HEK293T (cell line): Measurements from ENCODE around the gene GMPR.

Experiments
- CTCF ChIA-PET: fragments of 350-600 bp; formaldehyde crosslinking; extraction: SDS; loops from one replicate; lab custom pipeline; 2021; ENCODE audit warnings: antibody characterized with exemption, inconsistent platforms; lab: Yijun Ruan, JAX
- POLR2A ChIA-PET: fragments of 350-600 bp; formaldehyde crosslinking; extraction: SDS; loops from one replicate; lab custom pipeline; 2020; ENCODE audit warnings: antibody characterized with exemption, inconsistent platforms; lab: Yijun Ruan, JAX
- DNase-seq: peaks from one replicate; pipeline ENCODE4 v3.0.0; 2012; ENCODE audit warnings: mixed read lengths; ENCODE audit errors: extremely low spot score
- ARNT ChIP-seq: fragments of 450-650 bp; IDR thresholded peaks from 2 replicates; pipeline ENCODE4 v1.6.1; 2017; ENCODE audit warnings: mild to moderate bottlenecking
- BHLHE40 ChIP-seq: fragments of 450-650 bp; IDR thresholded peaks from 2 replicates; pipeline ENCODE4 v1.6.1; 2016; ENCODE audit warnings: mild to moderate bottlenecking, moderate library complexity, borderline replicate concordance
- CTBP1 ChIP-seq: fragments of 450-650 bp; IDR thresholded peaks from 2 replicates; pipeline ENCODE4 v1.6.1; 2016; ENCODE audit warnings: borderline replicate concordance
- ELF4 ChIP-seq: fragments of 450-650 bp; IDR thresholded peaks from 2 replicates; pipeline ENCODE4 v1.6.1; 2017; ENCODE audit warnings: antibody characterized with exemption
- FOXA1 ChIP-seq: fragments of 450-650 bp; IDR thresholded peaks from 2 replicates; pipeline ENCODE4 v1.6.1; 2016; ENCODE audit warnings: mild to moderate bottlenecking
- FOXK2 ChIP-seq: fragments of 450-650 bp; IDR thresholded peaks from 2 replicates; pipeline ENCODE4 v1.6.1; 2016; ENCODE audit warnings: mild to moderate bottlenecking
- FOXM1 ChIP-seq: fragments of 450-650 bp; IDR thresholded peaks from 2 replicates; pipeline ENCODE4 v1.6.1; 2017; ENCODE audit warnings: mild to moderate bottlenecking, borderline replicate concordance
- HDGF ChIP-seq: fragments of 450-650 bp; IDR thresholded peaks from 2 replicates; pipeline ENCODE4 v1.6.1; 2017; ENCODE audit warnings: antibody characterized with exemption, borderline replicate concordance
- L3MBTL2 ChIP-seq: fragments of 450-650 bp; conservative IDR thresholded peaks from 2 replicates; pipeline ENCODE4 v1.6.1; 2016; ENCODE audit warnings: mild to moderate bottlenecking
- LEF1 ChIP-seq: fragments of 450-650 bp; IDR thresholded peaks from 2 replicates; pipeline ENCODE4 v1.6.1; 2017; ENCODE audit warnings: mild to moderate bottlenecking, borderline replicate concordance
- NFRKB ChIP-seq: fragments of 450-650 bp; IDR thresholded peaks from 2 replicates; pipeline ENCODE4 v1.6.1; 2016; ENCODE audit warnings: mild to moderate bottlenecking, moderate library complexity
- SP1 ChIP-seq: fragments of 450-650 bp; IDR thresholded peaks from 2 replicates; pipeline ENCODE4 v1.6.1; 2017
- SUZ12 ChIP-seq: fragments of 450-650 bp; IDR thresholded peaks from 2 replicates; pipeline ENCODE4 v1.6.1; 2016; ENCODE audit warnings: mild to moderate bottlenecking
- TARDBP ChIP-seq: fragments of 450-650 bp; IDR thresholded peaks from 2 replicates; pipeline ENCODE4 v1.6.1; 2016
- ZNF384 ChIP-seq: fragments of 450-650 bp; IDR thresholded peaks from 2 replicates; pipeline ENCODE4 v1.6.1; 2016
- TF ChIP-seq, protein P1 (sequence below): fragments of 450-650 bp; IDR thresholded peaks from 2 replicates; pipeline ENCODE4 v1.6.1; 2016

GMPR gene

DNA sequence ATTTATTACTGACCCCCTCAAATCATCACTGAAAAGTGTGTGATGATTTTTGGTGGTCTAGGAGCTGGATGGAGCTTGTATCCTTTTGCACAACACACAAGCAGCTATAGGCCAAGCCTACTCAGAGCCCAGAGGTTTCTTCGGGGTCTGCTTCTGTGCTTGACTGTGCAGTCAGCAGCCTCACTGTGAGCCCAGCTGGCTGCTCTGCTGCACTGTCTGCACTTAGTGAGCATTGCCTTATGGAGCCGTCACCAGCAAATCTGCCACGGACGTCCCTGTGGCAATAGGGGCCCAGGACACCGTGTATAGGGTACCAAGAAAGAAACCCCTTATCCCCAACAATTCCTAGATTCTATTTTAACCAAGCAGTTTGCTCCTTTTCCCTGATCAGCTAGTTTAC, 38.6 kb upstream of the GMPR start:
- ChIA-PET POLR2A (interaction anchor here (0.8 kb wide), 1 partner anchor 802 kb away, joined by 3 read pairs; no protein-coding TSS in a partner anchor), CTCF (interaction anchor here (0.6 to 1.5 kb wide), 3 partner anchors 14 to 71 kb away, joined by 4 to 7 read pairs (median 7); partner anchors contain the start of gene MYLIP)
- no peak for DNase-seq
- no peak for TF ChIP-seq ELF4
- TF ChIP-seq FOXK2 = no peak
- TF ChIP-seq NFRKB = no peak
- TF ChIP-seq L3MBTL2 = no peak
- no peak for TF ChIP-seq CTBP1
- TF ChIP-seq SUZ12 = no peak
- no peak for TF ChIP-seq HDGF
- no peak for TF ChIP-seq ARNT
- TF ChIP-seq TARDBP = no peak
- no peak for TF ChIP-seq BHLHE40
- TF ChIP-seq, protein P1, sequence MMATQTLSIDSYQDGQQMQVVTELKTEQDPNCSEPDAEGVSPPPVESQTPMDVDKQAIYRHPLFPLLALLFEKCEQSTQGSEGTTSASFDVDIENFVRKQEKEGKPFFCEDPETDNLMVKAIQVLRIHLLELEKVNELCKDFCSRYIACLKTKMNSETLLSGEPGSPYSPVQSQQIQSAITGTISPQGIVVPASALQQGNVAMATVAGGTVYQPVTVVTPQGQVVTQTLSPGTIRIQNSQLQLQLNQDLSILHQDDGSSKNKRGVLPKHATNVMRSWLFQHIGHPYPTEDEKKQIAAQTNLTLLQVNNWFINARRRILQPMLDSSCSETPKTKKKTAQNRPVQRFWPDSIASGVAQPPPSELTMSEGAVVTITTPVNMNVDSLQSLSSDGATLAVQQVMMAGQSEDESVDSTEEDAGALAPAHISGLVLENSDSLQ = no peak
- TF ChIP-seq FOXA1 = no peak
- no peak for TF ChIP-seq LEF1

DNA sequence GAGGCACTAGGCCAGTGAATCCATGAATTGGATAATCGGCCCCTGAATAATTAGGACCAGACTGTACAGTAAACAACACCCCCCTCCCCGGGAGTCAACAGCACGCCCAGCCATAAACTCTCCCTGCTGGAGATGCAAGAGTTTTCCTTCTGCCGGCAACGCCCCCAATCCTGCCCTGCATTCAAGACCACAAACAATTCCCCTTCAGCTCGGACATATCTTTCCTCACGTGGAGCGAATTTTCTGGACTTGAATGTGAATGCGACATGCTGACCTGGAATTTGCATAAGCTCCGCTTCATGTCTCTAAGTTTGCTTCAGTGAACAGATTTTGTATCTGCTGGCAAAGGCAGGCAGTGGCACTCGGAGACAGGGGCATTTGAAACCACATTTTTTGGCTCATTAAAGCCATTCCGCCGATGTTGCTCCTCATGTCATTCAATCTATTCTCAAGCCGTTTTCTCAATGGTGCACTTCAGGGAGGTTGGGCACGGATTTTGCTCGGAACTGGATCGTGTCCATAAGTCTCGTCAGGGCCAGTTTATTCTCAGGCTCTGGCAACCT, 38.0 kb upstream of the GMPR start:
- TF ChIP-seq ELF4 (no peak), HDGF (no peak), FOXK2 (no peak), FOXM1 (no peak), TARDBP (no peak), SUZ12 (no peak)
- TF ChIP-seq, protein P1 = no peak
- no peak for DNase-seq
- ChIA-PET POLR2A (interaction anchor here (0.8 kb wide), 1 partner anchor 801 kb away, joined by 3 read pairs; no protein-coding TSS in a partner anchor), CTCF (interaction anchor here (0.6 to 2.1 kb wide), 4 partner anchors 13 to 72 kb away, joined by 4 to 7 read pairs (median 4); partner anchors contain the start of gene MYLIP)

DNA sequence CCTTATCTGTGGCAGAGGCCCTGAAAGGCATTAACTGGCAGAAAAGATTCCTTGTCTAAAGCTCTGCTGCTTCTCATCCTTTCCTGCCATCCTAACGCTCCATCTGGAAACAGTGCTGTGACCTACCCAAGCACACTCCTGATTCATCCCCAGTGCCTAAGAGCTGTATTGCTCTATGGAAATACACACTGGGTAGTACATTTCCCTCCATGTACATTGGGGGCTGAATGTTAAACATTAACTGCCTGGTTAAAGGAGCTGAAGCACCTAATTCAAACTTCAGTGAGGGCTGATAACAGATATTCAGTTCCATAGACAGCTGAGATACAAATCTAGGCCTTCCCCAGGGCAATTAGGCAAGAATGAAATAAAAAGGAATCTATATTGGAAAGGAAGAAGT, 36.7 kb upstream of the GMPR start:
- ChIA-PET POLR2A (no interaction called here), CTCF (interaction anchor here (2.1 kb wide), 1 partner anchor 19 kb away, joined by 5 read pairs; no protein-coding TSS in a partner anchor)
- no peak for DNase-seq
- no peak for TF ChIP-seq NFRKB
- TF ChIP-seq CTBP1 = no peak
- TF ChIP-seq, protein P1 = no peak
- TF ChIP-seq ARNT = no peak
- no peak for TF ChIP-seq SP1
- no peak for TF ChIP-seq FOXA1
- TF ChIP-seq HDGF = no peak
- TF ChIP-seq FOXM1 = no peak
- TF ChIP-seq ELF4 = no peak
- TF ChIP-seq BHLHE40 = no peak
- TF ChIP-seq L3MBTL2 = no peak
- no peak for TF ChIP-seq ZNF384
- no peak for TF ChIP-seq TARDBP
- no peak for TF ChIP-seq SUZ12
- no peak for TF ChIP-seq FOXK2

DNA sequence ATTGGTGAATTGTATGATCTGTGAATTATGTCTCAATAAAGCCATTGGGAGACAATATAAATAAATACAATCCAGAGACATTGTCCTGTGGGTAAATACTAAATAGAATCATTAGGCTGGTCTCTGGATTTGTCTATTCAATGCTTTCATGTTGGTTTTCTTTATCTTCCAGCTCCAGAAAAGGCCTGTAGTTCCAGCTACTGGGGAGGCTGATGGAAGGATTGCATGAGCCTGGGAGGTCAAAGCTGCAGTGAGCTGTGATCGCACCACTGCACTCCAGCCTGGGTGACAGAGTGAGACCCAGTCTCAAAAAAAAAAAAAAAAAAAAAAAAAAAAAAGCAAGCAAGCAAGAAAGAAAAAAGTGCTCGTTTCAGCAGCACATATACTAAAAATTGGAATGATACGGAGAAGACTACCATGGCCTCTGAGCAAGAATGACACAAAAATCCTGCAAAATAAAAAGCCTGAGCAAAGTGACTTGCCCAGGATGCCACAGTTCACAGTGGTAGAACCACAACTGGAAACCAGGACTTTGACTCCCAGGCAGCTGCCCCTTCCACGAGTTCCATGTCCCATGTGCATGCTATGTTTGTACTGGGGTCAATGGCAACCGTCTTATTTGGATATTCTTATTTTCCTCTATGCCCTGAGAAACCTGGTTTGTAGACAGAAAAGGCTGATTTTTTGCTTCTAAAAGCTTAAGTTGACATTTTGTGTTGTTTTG, 33.6 kb upstream of the GMPR start:
- POLR2A ChIA-PET = interaction anchor here (1.4 kb wide), 1 partner anchor 514 kb away, joined by 4 read pairs; no protein-coding TSS in a partner anchor
- TF ChIP-seq ZNF384 (0 out of 2 replicates have a peak, but pooled peaks have one; percentile 25), CTBP1 (no peak)
- CTCF ChIA-PET = interaction anchor here (0.6 to 2.2 kb wide), 6 partner anchors 10 to 513 kb away, joined by 3 to 11 read pairs (median 6); no protein-coding TSS in a partner anchor
- no peak for DNase-seq

DNA sequence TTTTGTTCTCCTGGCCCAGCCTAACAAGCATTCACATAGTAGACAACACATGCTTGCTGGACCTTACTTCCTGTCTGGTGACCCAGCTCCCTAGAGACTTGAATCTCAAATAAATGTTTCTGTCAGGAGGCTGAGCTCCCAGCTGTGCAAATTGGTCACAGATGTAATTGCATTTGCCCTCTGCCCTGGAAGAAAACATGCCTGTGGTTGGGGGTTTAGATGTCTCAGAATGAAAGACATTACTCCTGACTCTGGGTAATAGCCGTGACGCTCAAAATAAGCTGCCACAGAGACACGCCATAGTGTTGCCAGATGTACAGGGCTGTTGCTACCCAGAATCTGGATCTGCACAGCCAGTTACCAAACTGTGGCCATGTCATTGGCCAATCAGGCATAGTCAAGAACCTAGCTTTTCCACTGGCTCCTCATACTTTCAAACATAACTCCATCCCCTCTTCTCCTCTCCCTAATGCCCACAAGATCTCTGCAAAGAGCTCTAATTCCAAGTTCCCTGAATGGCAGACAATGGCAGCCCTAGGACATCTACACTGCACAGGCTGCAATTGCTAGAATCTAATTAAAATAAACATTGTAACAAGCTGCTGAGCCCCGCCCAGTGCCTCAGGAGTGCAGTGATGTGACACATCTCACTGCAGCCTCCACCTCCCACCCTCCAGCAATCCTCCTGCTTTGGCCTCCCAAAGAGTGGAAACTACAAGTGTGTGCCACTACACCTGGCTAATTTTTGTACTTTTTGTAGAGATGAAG, 32.8 kb upstream of the GMPR start:
- CTCF ChIA-PET = interaction anchor here (0.6 to 2.2 kb wide), 12 partner anchors 9 to 514 kb away, joined by 3 to 11 read pairs (median 3); no protein-coding TSS in a partner anchor
- POLR2A ChIA-PET = interaction anchor here (1.4 kb wide), 1 partner anchor 514 kb away, joined by 4 read pairs; no protein-coding TSS in a partner anchor
- no peak for TF ChIP-seq LEF1
- TF ChIP-seq ELF4 = no peak
- TF ChIP-seq L3MBTL2 = no peak
- TF ChIP-seq FOXK2 = no peak
- TF ChIP-seq ZNF384 = no peak
- no peak for TF ChIP-seq SUZ12
- no peak for TF ChIP-seq FOXA1
- TF ChIP-seq ARNT = no peak
- no peak for TF ChIP-seq TARDBP
- TF ChIP-seq FOXM1 = no peak
- TF ChIP-seq CTBP1 = no peak
- TF ChIP-seq SP1 = no peak
- TF ChIP-seq HDGF = no peak
- no peak for TF ChIP-seq BHLHE40
- no peak for TF ChIP-seq NFRKB
- TF ChIP-seq, protein P1 = no peak
- DNase-seq = peak; percentile 44
